C4-2B (cell line): ENCODE measurements around the gene TUBB6.

ENCODE experiments used
- CTCF ChIP-seq: fragments of 450-650 bp; conservative IDR thresholded peaks from 2 replicates; pipeline ENCODE4 v1.5.1; 2017; ENCODE audit warnings: mild to moderate bottlenecking
- ZFX ChIP-seq: fragments of 450-650 bp; IDR thresholded peaks from 2 replicates; pipeline ENCODE4 v1.6.1; 2017

DNA sequence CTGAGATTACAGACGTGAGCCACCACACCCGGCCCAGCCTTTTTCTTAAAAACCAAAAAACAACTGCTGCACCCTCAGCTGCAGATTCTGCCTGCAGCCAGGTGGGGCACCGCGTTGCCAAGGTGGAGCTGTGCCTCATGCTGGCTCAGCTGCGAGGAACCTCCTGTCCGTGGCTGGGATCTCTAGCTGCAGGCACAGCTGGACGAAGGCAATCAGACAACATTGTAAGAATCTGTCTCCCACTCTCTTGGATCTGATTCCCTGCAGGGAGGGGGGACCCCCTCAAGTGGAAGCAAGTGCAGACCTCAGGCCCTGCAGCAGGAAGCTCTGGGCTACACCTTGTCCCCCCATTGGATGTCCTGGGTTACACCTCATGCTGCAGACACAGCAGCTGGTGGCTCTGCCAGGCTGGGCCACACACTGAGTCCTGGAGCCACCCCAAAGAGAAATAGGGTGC lies 29.8 kb upstream of the TUBB6 start:
- no peak; the same call in 1 of the 2 replicates for TF ChIP-seq CTCF
- TF ChIP-seq ZFX = no peak
